Adrenal gland (tissue), 5 donors: ENCODE results near the gene C4BPA.

Source experiments
- POLR2A ChIP-seq, 2 donors: fragments of 450-650 bp; IDR thresholded peaks; one replicate each; pipeline ENCODE4 v1.6.1; 2017; ENCODE audit warnings: antibody characterized with exemption in 2 of 2, mild to moderate bottlenecking in 2 of 2, moderate library complexity in 1 of 2
- TF ChIP-seq, protein P1 (sequence below), 6 experiments: fragments of 450-650 bp in 4 of 6; fragments of 200-600 bp in 2 of 6; sonication (generic) in 1 of 6; IDR thresholded peaks; 1 replicate in 5 of 6; 2 replicates in 1 of 6; pipeline versions ENCODE4 v1.5.1 to v1.8.0; 2016 to 2021; ENCODE audit warnings: antibody characterized with exemption in 6 of 6, mild to moderate bottlenecking in 2 of 6, moderate library complexity in 1 of 6
- donor health status: DM: no; HTN: no; CAD: no.

- TF ChIP-seq, protein P1, sequence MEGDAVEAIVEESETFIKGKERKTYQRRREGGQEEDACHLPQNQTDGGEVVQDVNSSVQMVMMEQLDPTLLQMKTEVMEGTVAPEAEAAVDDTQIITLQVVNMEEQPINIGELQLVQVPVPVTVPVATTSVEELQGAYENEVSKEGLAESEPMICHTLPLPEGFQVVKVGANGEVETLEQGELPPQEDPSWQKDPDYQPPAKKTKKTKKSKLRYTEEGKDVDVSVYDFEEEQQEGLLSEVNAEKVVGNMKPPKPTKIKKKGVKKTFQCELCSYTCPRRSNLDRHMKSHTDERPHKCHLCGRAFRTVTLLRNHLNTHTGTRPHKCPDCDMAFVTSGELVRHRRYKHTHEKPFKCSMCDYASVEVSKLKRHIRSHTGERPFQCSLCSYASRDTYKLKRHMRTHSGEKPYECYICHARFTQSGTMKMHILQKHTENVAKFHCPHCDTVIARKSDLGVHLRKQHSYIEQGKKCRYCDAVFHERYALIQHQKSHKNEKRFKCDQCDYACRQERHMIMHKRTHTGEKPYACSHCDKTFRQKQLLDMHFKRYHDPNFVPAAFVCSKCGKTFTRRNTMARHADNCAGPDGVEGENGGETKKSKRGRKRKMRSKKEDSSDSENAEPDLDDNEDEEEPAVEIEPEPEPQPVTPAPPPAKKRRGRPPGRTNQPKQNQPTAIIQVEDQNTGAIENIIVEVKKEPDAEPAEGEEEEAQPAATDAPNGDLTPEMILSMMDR (IDR thresholded peaks at IDR 0.05), result no peak
- no peak for TF ChIP-seq POLR2A (IDR thresholded peaks at IDR 0.05)
These were observed 30.5 kb downstream of the C4BPA start for GRCh38 chr1:207134581-207134980.
